PFSK-1 (cell line): ENCODE results near the gene OR10H4.

ENCODE experiments used
- POLR2AphosphoS5 ChIP-seq: IDR thresholded peaks from 2 replicates; pipeline ENCODE4 v1.6.1; 2012; ENCODE audit warnings: low read depth, mild to moderate bottlenecking, control low read depth, low read length, moderate library complexity
- REST ChIP-seq, 2 experiments: IDR thresholded peaks; 2 replicates each; pipeline versions ENCODE4 v1.6.1 to v1.8.0; 2011 to 2012; ENCODE audit warnings: low read depth in 2 of 2, low read length in 2 of 2, control low read depth in 1 of 2, inconsistent platforms in 1 of 2, mild to moderate bottlenecking in 1 of 2, moderate library complexity in 1 of 2; ENCODE audit not compliant: insufficient read depth in 1 of 2
- SIN3A ChIP-seq: IDR thresholded peaks from 2 replicates; pipeline ENCODE4 v1.6.1; 2012; ENCODE audit warnings: mild to moderate bottlenecking, low read length, moderate library complexity, borderline replicate concordance; ENCODE audit not compliant: insufficient read depth
- TAF1 ChIP-seq: IDR thresholded peaks from 2 replicates; pipeline ENCODE4 v1.6.1; 2012; ENCODE audit warnings: low read length, control low read depth, borderline replicate concordance; ENCODE audit not compliant: insufficient read depth

- no peak for TF ChIP-seq POLR2AphosphoS5
- no peak for TF ChIP-seq TAF1
- no peak for TF ChIP-seq REST (IDR thresholded peaks at IDR 0.05; ENCODE audit: insufficient read depth in 1 of 2, low read depth in 2 of 2, low read length in 2 of 2)
- no peak for TF ChIP-seq SIN3A
Observed at GRCh38 chr19:15992014-15992413, 43.2 kb downstream of the OR10H4 start.
